NT2/D1 (cell line): ENCODE data around the gene FAM193A.

Experiments
- DNase-seq: peaks from one replicate; pipeline ENCODE4 v3.0.0-alpha.2; 2011; ENCODE audit warnings: low read depth, low spot score
- H3K27me3 ChIP-seq: 2 replicates; pipeline ENCODE4 v1.6.0; 2011; ENCODE audit warnings: mild to moderate bottlenecking; ENCODE audit not compliant: insufficient read length, insufficient read depth
- H3K36me3 ChIP-seq: 2 replicates; pipeline ENCODE4 v1.6.1; 2011; ENCODE audit warnings: mild to moderate bottlenecking, low read length, mixed read lengths; ENCODE audit not compliant: insufficient read depth, insufficient read length
- H3K4me1 ChIP-seq: 2 replicates; pipeline ENCODE4 v1.5.1; 2011; ENCODE audit not compliant: insufficient read depth, insufficient read length
- H3K4me3 ChIP-seq: 2 replicates; pipeline ENCODE4 v1.5.1; 2011; ENCODE audit warnings: low read depth; ENCODE audit not compliant: insufficient read length
- H3K9ac ChIP-seq: 2 replicates; pipeline ENCODE4 v1.6.0; 2011; ENCODE audit warnings: low read depth; ENCODE audit not compliant: insufficient read length
- H3K9me3 ChIP-seq: 2 replicates; pipeline ENCODE4 v1.5.1; 2011; ENCODE audit warnings: mild to moderate bottlenecking, low read length; ENCODE audit not compliant: insufficient read depth
- SUZ12 ChIP-seq: IDR thresholded peaks from 2 replicates; pipeline ENCODE4 v1.6.1; 2011; ENCODE audit not compliant: insufficient read length, insufficient read depth; ENCODE audit errors: extremely low read depth
- YY1 ChIP-seq: IDR thresholded peaks from 2 replicates; pipeline ENCODE4 v1.6.1; 2011; ENCODE audit not compliant: insufficient read length, insufficient read depth
- ZNF274 ChIP-seq: IDR thresholded peaks from 2 replicates; pipeline ENCODE4 v1.6.1; 2011; ENCODE audit warnings: mild to moderate bottlenecking, low read depth, low read length

The FAM193A gene

DNA sequence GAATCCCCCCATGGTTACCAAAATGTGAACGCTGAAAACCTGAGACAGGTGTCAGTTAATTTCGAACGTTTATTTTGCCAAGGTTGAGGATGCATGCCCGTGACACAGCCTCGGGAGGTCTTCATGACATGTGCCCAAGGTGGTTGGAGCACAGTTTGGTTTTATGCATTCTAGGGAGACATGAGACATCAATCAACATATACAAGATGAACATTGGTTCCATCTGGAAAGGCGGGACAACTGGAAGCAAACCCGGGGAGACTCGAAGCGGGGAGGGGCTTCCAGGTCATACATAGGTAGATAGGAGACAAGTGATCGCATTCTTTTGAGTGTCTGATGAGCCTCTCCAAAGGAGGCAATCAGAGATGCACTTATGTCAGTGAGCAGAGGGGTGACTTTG is 245.5 kb downstream of the FAM193A start:
- no peaks in the 10 kb centered on the region for H3K9me3 ChIP-seq
- no peak overlapping the region for H3K9ac ChIP-seq
- no peak for DNase-seq
- TF ChIP-seq ZNF274 (no peak), SUZ12 (no peak), YY1 (no peak)
- H3K36me3 ChIP-seq, result no peaks in the 10 kb centered on the region
- no peaks in the 10 kb centered on the region for H3K27me3 ChIP-seq
- no peak overlapping the region for H3K4me3 ChIP-seq
- peaks cover 5% of the 10 kb centered on the region for H3K4me1 ChIP-seq
